ENCODE data around the gene SLC35B1.

DNA sequence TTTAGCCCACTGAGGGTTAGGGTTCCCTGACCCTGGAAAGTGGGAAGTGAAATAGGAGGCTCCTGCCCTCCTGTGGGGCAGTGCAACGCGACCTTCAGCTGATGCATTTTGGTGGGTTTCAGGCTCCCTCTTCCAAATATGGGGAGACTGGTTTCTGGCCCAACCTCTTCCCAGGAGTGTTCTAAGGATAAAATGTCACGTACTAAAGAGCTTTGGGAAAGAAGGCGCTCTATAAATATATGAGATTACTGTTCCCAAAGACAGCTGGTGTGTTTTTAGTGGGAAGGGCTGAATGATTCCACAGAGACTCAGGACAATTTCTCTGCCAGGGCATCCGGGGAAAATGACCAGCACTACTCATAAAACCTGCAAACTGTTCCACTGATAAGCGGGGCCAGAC, 9.8 kb downstream of the SLC35B1 start:
- TF ChIP-seq, protein P1, sequence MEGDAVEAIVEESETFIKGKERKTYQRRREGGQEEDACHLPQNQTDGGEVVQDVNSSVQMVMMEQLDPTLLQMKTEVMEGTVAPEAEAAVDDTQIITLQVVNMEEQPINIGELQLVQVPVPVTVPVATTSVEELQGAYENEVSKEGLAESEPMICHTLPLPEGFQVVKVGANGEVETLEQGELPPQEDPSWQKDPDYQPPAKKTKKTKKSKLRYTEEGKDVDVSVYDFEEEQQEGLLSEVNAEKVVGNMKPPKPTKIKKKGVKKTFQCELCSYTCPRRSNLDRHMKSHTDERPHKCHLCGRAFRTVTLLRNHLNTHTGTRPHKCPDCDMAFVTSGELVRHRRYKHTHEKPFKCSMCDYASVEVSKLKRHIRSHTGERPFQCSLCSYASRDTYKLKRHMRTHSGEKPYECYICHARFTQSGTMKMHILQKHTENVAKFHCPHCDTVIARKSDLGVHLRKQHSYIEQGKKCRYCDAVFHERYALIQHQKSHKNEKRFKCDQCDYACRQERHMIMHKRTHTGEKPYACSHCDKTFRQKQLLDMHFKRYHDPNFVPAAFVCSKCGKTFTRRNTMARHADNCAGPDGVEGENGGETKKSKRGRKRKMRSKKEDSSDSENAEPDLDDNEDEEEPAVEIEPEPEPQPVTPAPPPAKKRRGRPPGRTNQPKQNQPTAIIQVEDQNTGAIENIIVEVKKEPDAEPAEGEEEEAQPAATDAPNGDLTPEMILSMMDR (IDR thresholded peaks at IDR 0.05) = no peak
- TF ChIP-seq POLR2A (IDR thresholded peaks at IDR 0.05) = no peak

Measured in stomach (tissue), 4 donors.